ENCODE data around the gene COL19A1. TPM values are rescaled to one million over a fixed set of nuclear protein-coding genes. Genes with fewer than 3 reads are reported as not detected.

COL19A1 gene
- total and polyA plus RNA-seq, 2 of the 13 experiments (the other 11 are each of a cell fraction or from before 2014, with no cell fraction given): not detected

GRCh38 chr6:70119218-70119835 lies 253.0 kb downstream of the COL19A1 start:
- H3K9ac ChIP-seq (ENCODE audit: insufficient read depth, low read depth, low read length): no peak overlapping the region
- H3K27ac ChIP-seq (ENCODE audit: extremely low read length, insufficient read depth, low read length): no peak overlapping the region
- H3K79me2 ChIP-seq (ENCODE audit: insufficient read depth, low read length): no peaks in the 10 kb centered on the region
- CTCF ChIA-PET (ENCODE audit: low intra/inter-chr PET ratio, low total read pairs): no interaction called here
- no peaks in the 10 kb centered on the region for H4K20me1 ChIP-seq (ENCODE audit: insufficient read depth, low read length)
- intact Hi-C loops (cut with micrococcal nuclease; ENCODE audit: unreplicated experiment): no loop called here
- FAIRE-seq (no peak), DNase-seq (ENCODE audit: low spot score) (peak; percentile 5), ATAC-seq (peak; percentile 55; the same call in 1 of the 3 replicates)
- in situ Hi-C loops (cut with HindIII; ENCODE audit: extremely low pct_ligation_motif_present, low pct_unique_long_range_greater_than_20kb): loop anchor here (25.0 kb wide), 2 partner anchors 382 to 1482 kb away; partner anchors contain the start of gene ADGRB3
- H3K9me3 ChIP-seq (ENCODE audit: low read length): no peaks in the 10 kb centered on the region
- H2AFZ ChIP-seq (ENCODE audit: low read length): no peak overlapping the region
- H3K4me2 ChIP-seq (ENCODE audit: low read depth, low read length): no peak overlapping the region
- POLR2A ChIA-PET: no interaction called here
- no peak overlapping the region for H3K4me3 ChIP-seq (replicated peaks in 1 of 3; ENCODE audit: insufficient read depth in 1 of 3, low read depth in 2 of 3, low read length in 3 of 3)
- H3K4me1 ChIP-seq (ENCODE audit: insufficient read depth, low read length): peaks cover 8% of the 10 kb centered on the region; the same call in 1 of the 2 replicates
- no peaks in the 10 kb centered on the region for H3K27me3 ChIP-seq (ENCODE audit: control insufficient read depth in 1 of 2, insufficient read depth in 2 of 2, low read length in 2 of 2)
- no peaks in the 10 kb centered on the region for H3K36me3 ChIP-seq (replicated peaks in 1 of 2; ENCODE audit: control insufficient read depth in 1 of 2, insufficient read depth in 2 of 2, low read length in 2 of 2)
- no TSS peak for BruUV-seq (replicated peaks)
- 26% methylated on average over 7 of the region's 7 CpGs for WGBS (ENCODE audit: low lambda C conversion rate)
- no peak for TF ChIP-seq MNT (IDR thresholded peaks at IDR 0.05)
- TF ChIP-seq ZNF280B (CRISPR knock-in tag; IDR thresholded peaks at IDR 0.05; ENCODE audit: borderline replicate concordance): no peak
- TF ChIP-seq ZNF580 (CRISPR knock-in tag; IDR thresholded peaks at IDR 0.05; ENCODE audit: borderline replicate concordance, low read depth): no peak
- TF ChIP-seq MLXIP (CRISPR knock-in tag; IDR thresholded peaks at IDR 0.05; ENCODE audit: borderline replicate concordance): no peak
- no peak for TF ChIP-seq NR2C2 (CRISPR knock-in tag; IDR thresholded peaks at IDR 0.05; ENCODE audit: borderline replicate concordance)
- TF ChIP-seq ZNF670 (CRISPR knock-in tag; IDR thresholded peaks at IDR 0.05; ENCODE audit: borderline replicate concordance): no peak
- no peak for TF ChIP-seq IRF9 (CRISPR knock-in tag; IDR thresholded peaks at IDR 0.05; ENCODE audit: borderline replicate concordance)
- no peak for TF ChIP-seq ZNF614 (CRISPR knock-in tag; IDR thresholded peaks at IDR 0.05; ENCODE audit: borderline replicate concordance)
- TF ChIP-seq MEIS2 (CRISPR knock-in tag; IDR thresholded peaks at IDR 0.05): no peak
- no peak for TF ChIP-seq YEATS2 (CRISPR knock-in tag; IDR thresholded peaks at IDR 0.05; ENCODE audit: borderline replicate concordance)
- no peak for TF ChIP-seq MED13 (CRISPR knock-in tag; IDR thresholded peaks at IDR 0.05)
- no peak for TF ChIP-seq TFE3 (CRISPR knock-in tag; IDR thresholded peaks at IDR 0.05)
- no peak for TF ChIP-seq PPARG (CRISPR knock-in tag; conservative IDR thresholded peaks at IDR 0.05)
- TF ChIP-seq ZBTB3 (CRISPR knock-in tag; IDR thresholded peaks at IDR 0.05; ENCODE audit: borderline replicate concordance, low read depth): no peak
- no peak for TF ChIP-seq KDM5B (CRISPR knock-in tag; IDR thresholded peaks at IDR 0.05; ENCODE audit: borderline replicate concordance)
